Ureter (tissue), 1 donor: ENCODE results near the gene FAM193B. TPM values are rescaled to one million over a fixed set of nuclear protein-coding genes. Genes with fewer than 3 reads are reported as not detected.

Source experiments
- DNase-seq: peaks from one replicate; pipeline ENCODE4 v3.0.0-alpha.2; 2020; ENCODE audit warnings: low spot score
- total RNA-seq: library from RNA; stranded (reverse); gene quantifications from one replicate; pipeline ENCODE4 v1.2.4, GENCODE V29; 2023
- donor health status: DM: yes; HTN: yes; CAD: no.

The FAM193B gene
- 76.0 TPM for total RNA-seq

- peak; percentile 96 for DNase-seq
These were observed at the start of gene FAM193B for GRCh38 chr5:177554474-177555111. Gene FAM193B, minus strand, starts transcription at chr5:177554563. Its CDS starts 105 bp downstream, at chr5:177554458.

- DNase-seq: no peak
These were observed 49.8 kb upstream of the FAM193B start for GRCh38 chr5:177604116-177604521.

GRCh38 chr5:177603631-177604030 is 49.3 kb upstream of the FAM193B start:
- DNase-seq: no peak

GRCh38 chr5:177602458-177602830 is 48.1 kb upstream of the FAM193B start:
- no peak for DNase-seq

- no peak for DNase-seq
These were observed 47.5 kb upstream of the FAM193B start for GRCh38 chr5:177601577-177602457.

GRCh38 chr5:177601126-177601525 is 46.8 kb upstream of the FAM193B start:
- no peak for DNase-seq

GRCh38 chr5:177600508-177601018 is 46.2 kb upstream of the FAM193B start:
- no peak for DNase-seq

GRCh38 chr5:177599731-177600507 is 45.6 kb upstream of the FAM193B start, which contains the start of gene B4GALT7:
Gene B4GALT7, plus strand, starts transcription at chr5:177600132. Its CDS starts 79 bp downstream, at chr5:177600211.
- peak; percentile 88 for DNase-seq

GRCh38 chr5:177598477-177598876 is 44.1 kb upstream of the FAM193B start:
- DNase-seq: no peak

- DNase-seq: no peak
These were observed 42.4 kb upstream of the FAM193B start for GRCh38 chr5:177596775-177597238.

- DNase-seq: no peak
These were observed 41.8 kb upstream of the FAM193B start for GRCh38 chr5:177595991-177596774.

GRCh38 chr5:177595026-177595585 is 40.7 kb upstream of the FAM193B start:
- DNase-seq: no peak

- DNase-seq: no peak
These were observed 39.7 kb upstream of the FAM193B start for GRCh38 chr5:177594071-177594470.

- no peak for DNase-seq
These were observed 39.1 kb upstream of the FAM193B start for GRCh38 chr5:177593511-177593910.

GRCh38 chr5:177592905-177593304 is 38.5 kb upstream of the FAM193B start:
- no peak for DNase-seq

- peak; percentile 89 for DNase-seq
These were observed 37.9 kb upstream of the FAM193B start, which contains the start of gene TMED9 for GRCh38 chr5:177592010-177592834. Gene TMED9, plus strand, starts transcription at chr5:177592203. Its CDS starts 12 bp downstream, at chr5:177592215.

- DNase-seq: no peak
These were observed 37.3 kb upstream of the FAM193B start for GRCh38 chr5:177591690-177592009.

GRCh38 chr5:177590406-177590805 is 36.0 kb upstream of the FAM193B start:
- no peak for DNase-seq

- no peak for DNase-seq
These were observed 34.1 kb upstream of the FAM193B start for GRCh38 chr5:177588413-177588909.

GRCh38 chr5:177578316-177578715 is 24.0 kb upstream of the FAM193B start:
- no peak for DNase-seq
